Lower leg skin (tissue), 4 donors: ENCODE measurements around the gene OSBPL2. TPM values are rescaled to one million over a fixed set of nuclear protein-coding genes. Genes with fewer than 3 reads are reported as not detected.

Source experiments
- DNase-seq, 2 donors: peaks; one replicate each; pipeline ENCODE4 v3.0.0-alpha.2; 2019; ENCODE audit warnings: low spot score in 2 of 2
- H3K4me3 ChIP-seq: fragments of 200-600 bp; sonication (generic); 2 replicates; pipeline ENCODE4 v1.5.1; 2017; ENCODE audit warnings: mild to moderate bottlenecking, low read depth; ENCODE audit not compliant: poor library complexity, severe bottlenecking
- POLR2A ChIP-seq, 2 donors: fragments of 450-650 bp; IDR thresholded peaks; one replicate each; pipeline ENCODE4 v1.6.1; 2016 to 2017; ENCODE audit warnings: antibody characterized with exemption in 2 of 2, mild to moderate bottlenecking in 1 of 2, moderate library complexity in 1 of 2
- WGBS, 2 donors: methylation state at CpG; one replicate each; pipeline ENCODE4 v1.1.5; 2018; 5-methylcytosine and 5-hydroxymethylcytosine counted together
- intact Hi-C: fragments of 100-400 bp; cut with DNase I; formaldehyde crosslinking; loops from one replicate; pipeline ENCODE4 v1.15.0; 2023; ENCODE audit warnings: low total_unique reads
- total RNA-seq, 4 donors: library from RNA; depleted of rRNA; stranded (reverse); fragments of >200 nt; gene quantifications; one replicate each; pipeline ENCODE4 v1.1.0, GENCODE V29; 2016
- TF ChIP-seq, protein P1 (sequence below), 3 donors: fragments of 450-650 bp; IDR thresholded peaks; one replicate each; pipeline ENCODE4 v1.5.1; 2016; ENCODE audit warnings: antibody characterized with exemption in 3 of 3, mild to moderate bottlenecking in 3 of 3, moderate library complexity in 2 of 3

Gene OSBPL2
- total RNA-seq, 4 donors from 2014 or later, result 69.7 to 135 (median 86.0) TPM

DNA sequence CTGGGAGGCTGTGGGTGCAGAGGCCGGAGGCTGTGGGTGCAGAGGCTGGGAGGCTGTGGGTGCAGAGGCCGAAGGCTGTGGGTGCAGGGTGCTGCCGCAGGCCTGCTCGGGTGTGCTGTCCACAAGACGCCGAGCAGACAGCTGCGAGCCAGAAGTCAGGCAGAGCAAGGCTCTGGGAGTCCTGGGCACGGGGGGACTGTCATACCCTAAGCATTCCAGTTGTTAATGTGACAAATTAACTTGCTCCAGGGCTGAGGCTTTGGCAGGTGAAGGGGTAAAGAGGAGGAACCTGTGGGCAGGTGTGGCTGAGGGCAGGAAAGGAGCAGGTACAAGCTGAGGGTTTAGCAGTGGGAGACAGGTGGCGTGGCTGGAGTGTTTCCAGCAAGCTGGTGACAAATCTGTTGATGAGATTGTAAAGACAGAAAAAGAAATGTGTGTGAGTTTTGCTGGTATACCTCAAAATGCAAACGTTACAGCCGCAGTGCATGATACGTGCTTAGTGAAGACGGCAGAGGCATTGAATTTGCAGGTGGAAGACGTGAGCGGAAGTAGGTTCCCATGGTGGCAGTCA lies 50.3 kb downstream of the OSBPL2 start:
- DNase-seq, result no peak
- intact Hi-C loops, result no loop called here
- TF ChIP-seq, protein P1, sequence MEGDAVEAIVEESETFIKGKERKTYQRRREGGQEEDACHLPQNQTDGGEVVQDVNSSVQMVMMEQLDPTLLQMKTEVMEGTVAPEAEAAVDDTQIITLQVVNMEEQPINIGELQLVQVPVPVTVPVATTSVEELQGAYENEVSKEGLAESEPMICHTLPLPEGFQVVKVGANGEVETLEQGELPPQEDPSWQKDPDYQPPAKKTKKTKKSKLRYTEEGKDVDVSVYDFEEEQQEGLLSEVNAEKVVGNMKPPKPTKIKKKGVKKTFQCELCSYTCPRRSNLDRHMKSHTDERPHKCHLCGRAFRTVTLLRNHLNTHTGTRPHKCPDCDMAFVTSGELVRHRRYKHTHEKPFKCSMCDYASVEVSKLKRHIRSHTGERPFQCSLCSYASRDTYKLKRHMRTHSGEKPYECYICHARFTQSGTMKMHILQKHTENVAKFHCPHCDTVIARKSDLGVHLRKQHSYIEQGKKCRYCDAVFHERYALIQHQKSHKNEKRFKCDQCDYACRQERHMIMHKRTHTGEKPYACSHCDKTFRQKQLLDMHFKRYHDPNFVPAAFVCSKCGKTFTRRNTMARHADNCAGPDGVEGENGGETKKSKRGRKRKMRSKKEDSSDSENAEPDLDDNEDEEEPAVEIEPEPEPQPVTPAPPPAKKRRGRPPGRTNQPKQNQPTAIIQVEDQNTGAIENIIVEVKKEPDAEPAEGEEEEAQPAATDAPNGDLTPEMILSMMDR (IDR thresholded peaks at IDR 0.05), result no peak
- TF ChIP-seq POLR2A (IDR thresholded peaks at IDR 0.05), result no peak
- no peak overlapping the region for H3K4me3 ChIP-seq
- 86 to 87% methylated on average over 15 of the region's 15 CpGs for WGBS, 2 donors

- WGBS, 2 donors, result 80 to 85% methylated on average over 14 of the region's 14 CpGs
- intact Hi-C loops, result no loop called here
- no peak for DNase-seq
- no peak overlapping the region for H3K4me3 ChIP-seq
- TF ChIP-seq POLR2A (IDR thresholded peaks at IDR 0.05), result no peak
- TF ChIP-seq, protein P1 (IDR thresholded peaks at IDR 0.05), result no peak
These were observed 50.8 kb downstream of the OSBPL2 start for GRCh38 chr20:62289131-62289530.

DNA sequence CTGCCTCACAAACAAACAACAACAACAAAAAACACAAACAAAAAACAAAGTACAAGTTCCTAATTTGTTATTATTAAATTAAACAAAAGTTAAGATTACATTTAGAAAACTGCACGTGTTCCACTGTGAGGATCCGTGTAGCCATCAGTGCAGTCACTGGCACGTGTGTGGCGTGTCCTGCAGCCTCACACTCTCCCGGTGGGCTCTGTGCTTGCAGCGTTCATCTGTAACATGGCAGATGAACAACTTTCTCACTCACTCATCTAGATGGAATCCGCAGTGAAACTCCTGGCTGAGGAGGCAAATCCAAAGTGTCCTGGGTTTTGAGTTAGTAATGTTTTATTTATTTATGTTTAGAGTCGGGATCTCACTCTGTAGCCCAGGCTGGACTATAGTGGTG lies 51.6 kb downstream of the OSBPL2 start:
- intact Hi-C loops, result no loop called here
- WGBS, 2 donors, result 93 to 94% methylated on average over 8 of the region's 8 CpGs

DNA sequence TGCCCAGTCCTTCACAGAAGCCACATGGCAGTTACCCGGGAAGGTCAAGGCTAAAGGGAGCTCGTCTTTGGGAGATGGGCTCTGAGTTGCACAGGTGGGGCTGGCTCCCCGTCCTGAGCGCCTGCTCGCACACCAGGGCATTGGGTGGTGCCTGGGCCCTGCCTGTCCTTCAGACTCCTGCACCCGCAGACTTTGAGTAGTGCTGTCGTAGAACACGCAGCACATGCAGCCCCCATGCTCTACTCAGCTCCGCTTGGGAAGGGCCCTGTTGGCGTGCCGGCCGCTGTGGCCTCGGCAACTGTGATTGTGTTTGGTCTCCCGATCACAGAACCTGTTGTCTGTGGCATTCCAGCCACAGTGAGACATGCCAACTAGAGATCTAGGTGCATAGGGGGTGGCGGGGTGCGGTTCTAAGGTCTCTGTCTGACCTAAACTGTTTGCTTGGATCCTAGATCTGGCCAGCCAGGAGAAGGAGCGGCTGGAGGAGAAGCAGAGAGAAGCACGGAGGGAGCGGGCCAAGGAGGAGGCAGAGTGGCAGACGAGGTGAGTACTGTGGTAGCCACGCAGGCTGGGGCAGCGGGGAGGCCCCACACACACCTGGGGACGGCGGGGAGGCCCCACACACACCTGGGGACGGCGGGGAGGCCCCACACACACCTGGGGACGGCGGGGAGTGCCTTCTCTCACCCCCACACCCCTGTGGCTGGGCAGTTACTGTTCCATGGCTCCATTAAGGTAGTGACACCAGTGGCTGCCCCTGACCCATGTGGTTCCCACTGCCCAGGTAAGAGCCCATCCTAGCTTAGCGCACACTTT lies 53.1 kb downstream of the OSBPL2 start:
- intact Hi-C loops, result no loop called here
- DNase-seq, result no peak
- 91 to 97% methylated on average over 20 to 25 of the region's 29 CpGs for WGBS, 2 donors
- no peak overlapping the region for H3K4me3 ChIP-seq
- TF ChIP-seq, protein P1 (IDR thresholded peaks at IDR 0.05), result no peak
- no peak for TF ChIP-seq POLR2A (IDR thresholded peaks at IDR 0.05)

More for the DNA sequence above, 51.6 kb downstream of the OSBPL2 start:
- TF ChIP-seq, protein P1 (IDR thresholded peaks at IDR 0.05), result no peak
- no peak for TF ChIP-seq POLR2A (IDR thresholded peaks at IDR 0.05)
- no peak overlapping the region for H3K4me3 ChIP-seq
- DNase-seq, result no peak

DNA sequence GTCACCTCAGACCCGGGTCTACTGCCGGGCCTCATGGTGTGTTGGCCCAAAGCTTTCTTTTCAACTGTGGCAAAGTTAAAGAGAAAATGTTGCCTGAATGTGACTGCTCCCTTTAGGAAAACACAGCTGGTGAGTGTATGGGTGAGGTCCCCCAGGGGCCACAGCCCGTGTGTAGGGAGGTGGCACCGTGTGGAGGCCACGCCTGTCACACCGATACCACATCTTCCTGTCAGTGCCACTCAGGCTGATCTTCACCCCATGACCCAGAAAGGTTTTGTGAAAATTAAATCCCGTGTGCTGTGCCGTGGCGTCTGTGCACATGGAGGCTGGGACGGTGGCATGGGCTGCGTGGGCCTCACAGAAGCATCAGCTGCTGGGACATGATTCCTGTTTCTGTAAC lies 53.8 kb downstream of the OSBPL2 start:
- H3K4me3 ChIP-seq, result no peak overlapping the region
- WGBS, 2 donors, result 85 to 88% methylated on average over 11 of the region's 11 CpGs
- no peak for DNase-seq
- TF ChIP-seq POLR2A (IDR thresholded peaks at IDR 0.05), result no peak
- TF ChIP-seq, protein P1 (IDR thresholded peaks at IDR 0.05), result no peak
- intact Hi-C loops, result no loop called here
